ENCODE measurements around the gene EEIG1.

DNA sequence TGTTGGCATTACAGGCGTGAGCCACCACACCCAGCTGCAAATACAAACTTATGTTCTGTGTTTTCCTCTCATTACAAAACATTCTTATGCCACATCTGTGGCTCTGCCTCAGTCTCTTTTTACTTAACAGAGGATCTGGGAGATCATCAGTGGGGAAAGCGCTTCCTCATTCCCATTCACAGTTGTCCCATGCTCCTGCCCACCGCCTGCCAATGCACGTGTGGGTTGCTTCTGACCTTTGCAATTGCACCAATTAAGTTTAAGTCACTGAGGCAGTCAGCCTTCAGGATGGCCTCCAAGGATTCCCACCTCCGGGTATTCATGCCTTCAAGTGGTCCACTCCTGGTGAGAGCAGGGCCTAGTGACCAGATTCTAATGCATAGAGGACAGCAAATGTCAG lies 34.9 kb upstream of the EEIG1 start:
- TF ChIP-seq TARDBP (IDR thresholded peaks at IDR 0.05), result no peak
- TF ChIP-seq FOXA1 (IDR thresholded peaks at IDR 0.05), result no peak
- no peak for TF ChIP-seq SUZ12 (IDR thresholded peaks at IDR 0.05)
- no peak for TF ChIP-seq SP1 (IDR thresholded peaks at IDR 0.05)
